Measurements from ENCODE around the gene MYOM3.

The MYOM3 gene

DNA sequence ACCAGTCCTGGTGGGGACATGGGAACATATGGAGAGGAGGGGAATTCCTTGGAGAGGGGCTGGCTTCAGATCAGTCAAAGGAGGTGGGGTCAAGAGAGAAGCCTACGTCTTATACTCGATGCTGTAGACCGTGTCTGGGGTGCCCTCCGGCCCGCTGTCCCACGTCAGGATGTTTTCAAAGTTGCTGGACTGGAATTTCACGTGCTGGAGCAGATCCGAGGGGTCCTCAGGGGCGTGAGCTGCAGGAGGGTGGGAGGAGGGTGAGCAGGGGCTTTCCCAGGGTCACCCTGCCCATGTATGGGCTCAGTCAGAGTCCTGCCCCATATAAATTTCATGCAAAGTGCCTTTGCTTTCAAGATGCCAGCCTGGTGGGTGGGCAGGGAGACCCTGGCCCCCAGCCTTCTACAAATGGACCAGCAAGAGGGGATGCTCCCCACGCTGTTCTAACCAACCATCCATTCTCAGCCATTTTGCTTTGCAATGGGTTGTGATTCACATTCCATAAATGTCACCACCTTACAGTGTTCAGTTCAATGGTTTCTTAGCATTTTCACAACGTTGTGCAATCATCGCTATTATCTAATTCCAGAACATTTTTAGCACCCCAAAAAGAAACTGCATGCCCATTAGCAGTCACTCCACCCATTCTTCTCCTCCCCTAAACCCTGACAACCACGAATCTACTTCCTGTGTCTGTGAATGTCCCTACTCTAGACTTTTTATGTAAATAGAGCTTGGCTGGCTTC is 26.7 kb upstream of the MYOM3 start:
- DNase-seq (ENCODE audit: low spot score): no peak

DNA sequence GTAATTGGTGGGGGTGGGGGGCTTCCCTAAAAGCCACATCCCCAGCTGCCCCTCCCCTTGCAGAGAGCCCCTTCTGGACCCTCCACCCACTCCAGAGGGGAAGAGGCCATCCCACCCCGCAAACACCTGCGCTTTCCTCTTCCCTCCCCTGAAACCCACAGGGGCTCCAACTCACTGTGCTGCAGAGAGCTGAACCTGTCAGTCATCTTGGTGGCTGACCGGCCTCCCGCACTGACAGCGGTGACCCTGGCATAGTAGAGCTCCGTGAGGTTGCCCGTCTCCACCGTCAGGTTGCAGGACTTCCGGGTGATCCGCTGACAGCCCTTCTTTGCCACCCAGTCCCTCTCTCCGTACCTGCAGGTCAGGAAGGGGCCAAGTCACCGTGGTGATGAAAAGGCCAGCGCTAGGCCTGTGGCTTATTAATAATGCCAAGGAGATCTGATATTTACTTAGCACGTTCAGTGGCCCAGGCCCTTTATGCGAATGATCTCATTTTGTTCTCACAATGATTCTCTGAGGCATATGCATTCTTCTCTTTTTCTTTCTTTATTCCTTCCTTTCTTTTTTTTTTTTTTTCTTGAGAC is 25.1 kb upstream of the MYOM3 start:
- no peak for DNase-seq (ENCODE audit: low spot score)

DNA sequence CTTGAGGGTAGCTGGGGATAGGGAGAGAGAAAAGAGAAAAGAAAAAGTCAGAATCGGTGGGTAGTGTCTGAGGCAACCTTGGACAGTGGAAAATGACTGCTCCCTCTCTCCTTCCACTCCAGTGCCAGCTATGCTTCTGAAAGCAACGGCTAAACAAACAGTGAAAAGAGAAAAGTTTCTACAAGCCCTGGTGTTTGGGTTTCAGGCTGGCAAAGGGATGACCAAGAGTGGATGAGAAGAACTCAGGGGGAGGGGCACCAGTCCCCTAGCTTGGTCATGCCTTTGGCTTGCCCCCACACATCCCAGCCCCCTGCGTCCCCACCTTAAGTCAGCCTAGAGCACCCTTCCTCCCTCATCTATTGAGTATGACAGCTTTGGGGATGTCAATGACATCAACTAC is 22.4 kb upstream of the MYOM3 start:
- no peak for DNase-seq (ENCODE audit: low spot score)

DNA sequence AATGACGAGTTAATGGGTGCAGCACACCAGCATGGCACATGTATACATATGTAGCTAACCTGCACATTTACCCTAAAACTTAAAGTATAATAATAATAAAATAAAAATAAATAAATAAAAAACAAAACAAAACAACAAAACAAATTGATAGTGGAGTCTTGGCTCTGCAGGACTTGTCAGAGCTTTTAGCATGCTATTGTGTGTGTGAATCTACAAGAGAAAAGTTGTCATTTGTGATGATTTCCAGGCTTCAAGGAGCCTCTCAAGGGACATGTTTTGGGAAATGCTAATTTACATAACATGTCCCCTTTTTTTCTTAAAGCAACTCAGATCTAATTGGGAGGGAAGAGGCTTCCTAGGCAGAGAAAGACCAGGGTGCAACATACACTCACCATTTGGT is 21.9 kb upstream of the MYOM3 start:
- DNase-seq (ENCODE audit: low spot score): no peak

DNA sequence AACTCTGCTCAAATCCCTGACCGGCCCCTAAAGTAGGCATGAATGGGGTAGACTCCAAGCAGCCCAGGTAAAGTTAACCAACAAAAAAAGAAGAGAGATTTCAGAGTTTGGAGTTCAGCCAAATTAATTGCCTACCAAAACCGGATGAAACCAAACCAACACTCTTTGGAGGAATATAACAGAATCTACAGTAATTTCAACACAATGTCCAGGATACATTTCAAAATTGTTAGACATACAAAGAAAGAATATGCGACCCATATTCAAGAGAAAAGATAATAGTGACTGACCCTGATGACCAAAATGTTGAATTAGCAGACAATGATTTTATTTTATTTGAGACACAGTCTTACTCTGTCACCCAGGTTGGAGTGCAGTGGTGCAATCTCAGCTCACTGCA is 18.4 kb upstream of the MYOM3 start:
- DNase-seq (ENCODE audit: low spot score): no peak

DNA sequence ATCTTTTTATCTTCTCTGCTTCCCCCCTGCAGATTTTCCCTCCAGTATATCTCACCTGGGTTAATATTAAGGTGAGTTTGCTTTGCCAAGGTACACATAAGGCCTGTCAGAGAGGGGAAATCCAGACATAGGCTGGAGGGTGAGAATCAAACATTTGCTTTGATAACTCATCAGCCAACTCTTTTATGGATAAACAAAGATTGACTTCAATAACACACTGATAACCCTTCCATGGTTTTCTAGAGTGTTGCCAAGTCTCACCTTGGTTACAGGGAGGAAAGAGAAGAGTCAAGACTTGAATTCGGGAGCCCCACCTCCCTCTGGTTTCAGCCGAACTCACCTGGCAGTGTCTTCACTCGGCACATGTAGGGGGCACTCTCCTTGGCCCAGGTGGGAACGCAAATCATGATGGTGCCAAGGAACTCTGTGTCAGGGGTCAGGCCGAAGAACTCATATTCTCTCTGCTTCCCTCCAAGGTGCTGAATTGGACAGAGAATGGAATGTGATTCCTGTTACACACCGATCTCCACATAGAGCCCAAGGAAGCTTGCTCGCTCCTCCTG is 15.9 kb upstream of the MYOM3 start:
- DNase-seq (ENCODE audit: low spot score): no peak

DNA sequence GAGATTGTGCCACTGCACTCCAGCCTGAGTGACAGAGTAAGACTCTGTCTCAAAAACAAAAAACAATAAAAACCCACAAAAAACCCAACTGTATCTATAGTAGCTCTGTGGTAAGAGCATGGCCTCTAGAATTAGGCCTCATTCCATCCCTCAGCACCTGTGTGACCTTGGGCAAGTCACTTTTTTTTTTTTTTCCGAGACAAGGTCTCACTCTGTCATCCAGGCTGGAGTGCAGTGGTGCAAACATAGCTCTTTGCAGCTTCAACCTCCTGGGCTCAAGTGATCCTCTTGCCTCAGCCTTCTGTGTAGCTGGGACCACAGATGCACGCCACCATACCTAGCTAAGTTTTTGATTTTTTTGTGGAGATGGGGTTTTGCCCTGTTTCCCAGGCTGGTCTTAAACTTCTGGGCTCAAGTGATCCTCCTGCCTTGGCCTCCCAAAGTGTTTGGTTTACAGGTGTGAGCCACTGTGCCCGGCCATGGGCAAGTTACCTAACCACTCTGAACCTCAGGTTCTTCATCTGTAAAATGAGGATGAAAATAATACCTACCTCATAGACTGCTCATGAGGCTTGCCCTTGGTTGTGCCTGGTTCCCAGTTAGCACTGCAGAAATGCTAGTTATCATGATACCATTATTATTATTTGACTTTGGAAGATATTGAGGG is 15.3 kb upstream of the MYOM3 start:
- no peak for DNase-seq (ENCODE audit: low spot score)

DNA sequence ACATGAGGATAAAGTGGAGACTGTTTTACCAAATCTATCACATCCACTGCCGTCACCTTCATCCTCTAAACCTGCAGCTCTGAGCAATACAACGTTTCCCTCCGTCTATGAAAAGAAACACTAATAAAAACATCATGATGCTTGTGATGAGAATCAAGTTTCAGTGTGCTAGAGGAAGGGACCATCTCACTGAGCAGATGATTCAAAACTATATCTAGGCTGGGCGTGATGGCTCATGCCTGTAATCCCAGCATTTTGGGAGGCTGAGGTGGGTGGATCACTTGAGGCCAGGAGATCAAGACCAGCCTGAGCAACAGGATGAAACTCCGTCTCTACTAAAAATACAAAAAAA is 14.7 kb upstream of the MYOM3 start:
- DNase-seq (ENCODE audit: low spot score): no peak

DNA sequence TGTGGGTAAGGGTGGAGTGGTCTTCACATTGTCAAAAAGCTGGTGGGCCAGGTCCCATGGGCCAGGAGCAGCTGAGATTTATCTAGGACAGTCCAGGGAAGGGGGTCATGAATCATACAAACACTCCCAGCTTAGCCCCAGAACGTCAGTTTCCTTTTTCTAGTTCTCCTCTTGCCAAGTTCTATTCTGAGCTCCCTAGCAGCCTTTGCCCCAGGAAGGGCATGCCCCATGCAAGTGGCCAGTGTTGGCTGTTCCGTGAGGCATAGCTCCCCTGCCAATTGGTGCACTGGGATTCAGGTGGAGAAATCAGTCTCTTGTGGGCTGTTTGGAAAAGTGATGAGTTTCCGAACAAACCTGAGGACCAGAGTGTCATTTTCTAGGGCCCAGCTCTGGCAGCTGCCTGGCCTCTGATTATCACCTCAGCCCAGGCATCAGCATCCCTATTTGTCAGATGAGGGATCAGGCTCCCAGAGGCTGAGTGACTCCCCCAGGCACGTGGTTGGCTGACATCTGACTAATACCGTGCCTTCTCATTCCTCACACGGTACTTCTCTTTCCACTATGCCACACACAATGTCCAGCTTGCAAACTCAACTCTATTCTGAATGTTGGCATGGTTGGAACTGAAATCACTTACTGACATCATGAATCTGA is 14.2 kb upstream of the MYOM3 start:
- no peak for DNase-seq (ENCODE audit: low spot score)

DNA sequence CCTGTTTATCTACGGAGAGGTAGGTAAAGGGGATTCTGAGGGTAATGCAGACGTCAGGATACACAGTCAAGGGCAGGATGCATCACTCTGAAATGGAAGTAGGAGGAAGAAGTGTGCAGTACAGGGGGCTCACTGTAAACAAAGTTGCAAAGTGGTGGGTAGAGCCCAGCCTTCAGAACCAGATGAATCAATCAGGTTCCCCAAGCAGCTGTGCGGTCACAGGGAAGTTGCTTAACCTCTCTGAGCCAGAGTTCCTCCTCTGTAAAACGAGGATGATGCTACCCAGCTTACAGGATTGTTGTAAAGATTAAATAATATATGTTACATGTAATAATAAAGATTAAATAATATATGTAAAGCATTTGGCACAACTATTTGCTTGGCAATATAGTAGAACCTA is 13.5 kb upstream of the MYOM3 start:
- no peak for DNase-seq (ENCODE audit: low spot score)

DNA sequence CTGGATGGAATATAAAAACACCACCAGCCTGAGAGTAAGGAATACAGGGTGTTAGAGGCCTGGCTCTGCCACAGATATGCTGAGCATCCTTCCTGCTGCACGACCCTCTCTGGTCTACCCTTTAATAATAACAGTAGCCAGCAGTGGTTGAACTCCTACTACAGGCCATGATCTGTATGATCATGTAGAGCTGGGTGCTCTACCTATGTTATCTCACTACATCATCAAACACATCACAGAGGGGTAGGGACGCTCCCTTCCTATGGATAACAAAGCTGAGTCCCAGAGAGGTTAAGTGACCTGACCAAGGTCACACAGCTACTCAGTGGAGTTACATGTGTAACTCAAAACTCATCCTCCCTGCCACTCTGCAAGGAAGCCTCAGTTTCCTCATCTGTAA is 13.0 kb upstream of the MYOM3 start:
- no peak for DNase-seq (ENCODE audit: low spot score)

DNA sequence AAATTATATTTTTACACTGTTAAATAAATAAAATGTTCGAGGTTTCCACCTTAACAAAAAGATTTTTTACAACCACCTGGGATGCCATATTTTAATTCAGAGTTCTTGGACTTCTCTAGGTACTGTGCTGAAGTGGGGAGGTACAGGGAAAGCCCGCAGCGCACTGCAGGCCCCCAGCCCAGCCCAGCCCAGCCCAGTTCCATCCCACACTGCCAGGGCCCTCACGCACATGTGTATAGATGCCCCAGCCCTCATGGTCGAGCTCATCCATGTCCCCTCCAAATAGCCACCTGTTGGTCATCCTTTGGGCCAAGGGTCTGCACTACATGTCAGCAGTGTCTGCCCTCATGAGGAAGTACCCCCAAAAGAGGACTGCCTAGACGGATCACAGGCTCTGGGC is 11.7 kb upstream of the MYOM3 start:
- no peak for DNase-seq (ENCODE audit: low spot score)

DNA sequence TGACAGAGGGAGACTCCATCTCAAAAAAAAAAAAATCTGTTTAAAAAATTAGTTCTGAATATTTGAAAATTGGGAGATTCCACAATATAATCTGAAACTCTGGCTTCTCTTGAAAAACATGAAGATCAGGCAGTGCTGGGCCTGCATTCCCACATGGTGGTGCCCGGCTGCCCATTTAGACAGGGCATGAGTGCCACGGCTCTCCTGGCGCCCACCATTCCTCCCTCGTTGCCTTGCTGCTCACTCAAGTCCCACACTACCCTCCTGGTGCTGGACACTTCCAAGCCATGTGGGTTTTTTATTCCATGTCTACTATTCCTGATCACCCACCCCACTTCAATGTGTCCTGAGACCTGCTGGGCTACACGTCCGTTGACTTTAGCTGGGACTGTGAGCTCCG is 10.8 kb upstream of the MYOM3 start:
- DNase-seq (ENCODE audit: low spot score): no peak

DNA sequence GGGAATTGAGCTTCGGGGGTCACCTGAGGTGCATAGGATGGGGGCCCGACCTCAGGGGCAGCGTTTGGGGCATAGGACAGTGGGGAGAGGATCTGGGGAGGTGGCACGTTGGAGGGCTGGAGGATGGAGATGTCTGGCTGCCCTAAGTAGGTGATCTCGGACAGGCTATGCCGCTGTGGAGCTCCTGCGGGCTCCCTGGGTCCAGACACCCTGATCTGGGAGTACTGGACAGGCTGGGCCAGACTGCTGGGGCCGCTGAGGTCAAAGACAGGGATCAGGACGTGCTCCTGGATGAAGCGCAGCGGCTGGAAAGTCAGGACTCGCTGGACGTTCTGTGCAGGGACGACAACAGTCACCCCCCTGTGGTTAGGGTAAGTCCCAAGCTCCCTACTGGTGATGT is 9.5 kb upstream of the MYOM3 start:
- DNase-seq (ENCODE audit: low spot score): no peak

DNA sequence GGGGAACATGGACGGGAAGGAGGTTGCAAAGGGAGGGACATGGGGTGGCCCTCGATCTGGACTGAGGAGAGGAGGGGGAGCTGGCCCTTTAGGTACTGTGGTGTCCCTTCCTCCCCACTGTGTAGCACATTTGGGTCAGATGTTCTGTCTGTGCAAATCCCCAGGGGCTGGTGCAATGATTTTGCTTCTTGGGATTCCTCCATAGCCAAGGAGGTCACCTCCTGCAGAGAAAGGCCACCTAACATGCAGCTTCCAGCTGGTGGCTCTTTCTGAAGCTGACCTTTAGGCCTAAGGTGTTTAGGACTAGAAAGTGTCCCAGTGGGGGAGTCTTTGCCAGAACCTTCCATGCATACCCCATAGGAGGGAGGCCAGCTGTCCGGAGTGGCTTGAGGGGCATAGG is 9.0 kb upstream of the MYOM3 start:
- DNase-seq (ENCODE audit: low spot score): no peak

DNA sequence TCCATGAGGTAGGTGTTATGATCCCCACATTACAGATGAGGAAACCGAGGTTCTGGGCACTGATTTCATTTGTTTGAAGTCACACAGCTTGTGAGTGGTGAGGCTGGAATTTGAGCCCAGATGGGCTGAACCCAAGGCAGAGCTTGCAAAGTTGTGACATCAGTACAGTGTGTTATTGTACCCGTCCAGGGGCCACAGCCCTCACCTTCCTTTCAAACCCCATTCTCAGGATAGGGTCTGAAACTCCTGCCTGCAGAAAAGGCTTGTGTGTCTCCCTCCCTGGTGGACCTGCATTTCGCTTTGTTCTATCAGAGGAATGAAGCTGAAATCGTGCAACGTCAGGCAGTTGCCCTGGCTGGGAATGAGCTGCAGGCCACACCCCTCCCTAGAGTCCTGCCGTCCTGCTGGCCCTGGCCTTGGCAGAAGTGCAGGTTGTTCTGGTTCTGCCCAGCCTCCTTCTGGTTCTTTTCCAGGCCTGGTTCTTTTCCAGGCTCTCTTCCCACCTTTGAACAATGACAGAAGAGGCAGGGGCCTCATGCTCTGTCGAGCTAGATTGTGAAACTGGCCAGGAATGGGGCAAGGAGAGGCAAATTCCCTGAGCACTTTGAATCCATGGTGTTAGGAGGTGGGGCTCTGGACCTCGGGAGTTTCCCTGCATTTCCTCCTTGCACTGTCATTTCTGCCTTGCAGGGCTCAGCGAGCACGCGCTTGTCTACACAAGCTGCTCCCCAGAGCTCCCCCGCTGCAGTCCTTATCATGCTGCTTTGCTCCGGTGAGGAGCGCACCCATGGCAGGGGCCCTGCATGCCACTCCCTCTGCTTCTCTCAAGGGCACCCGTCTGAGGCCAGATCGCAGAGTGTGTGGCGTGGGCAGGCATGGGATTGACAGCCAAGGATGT is 8.2 kb upstream of the MYOM3 start:
- DNase-seq (ENCODE audit: low spot score): no peak

DNA sequence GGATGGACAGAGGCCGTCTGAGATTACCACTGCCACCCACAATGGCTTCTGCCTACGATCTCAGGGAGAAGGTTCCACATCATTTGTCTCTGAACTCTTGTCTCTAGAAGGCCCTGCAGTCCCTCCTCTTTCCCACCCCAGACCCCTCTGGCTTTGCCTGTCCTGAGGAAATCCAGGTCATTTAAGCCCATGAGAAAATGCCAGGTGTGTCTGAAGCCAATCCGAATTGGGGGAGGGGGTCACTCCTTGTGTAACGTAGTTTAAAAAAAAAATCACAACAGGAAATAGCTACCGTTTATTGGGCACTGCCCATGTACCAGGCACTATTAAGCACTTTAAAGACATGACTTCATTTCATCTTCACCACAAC is 7.5 kb upstream of the MYOM3 start:
- DNase-seq (ENCODE audit: low spot score): no peak

DNA sequence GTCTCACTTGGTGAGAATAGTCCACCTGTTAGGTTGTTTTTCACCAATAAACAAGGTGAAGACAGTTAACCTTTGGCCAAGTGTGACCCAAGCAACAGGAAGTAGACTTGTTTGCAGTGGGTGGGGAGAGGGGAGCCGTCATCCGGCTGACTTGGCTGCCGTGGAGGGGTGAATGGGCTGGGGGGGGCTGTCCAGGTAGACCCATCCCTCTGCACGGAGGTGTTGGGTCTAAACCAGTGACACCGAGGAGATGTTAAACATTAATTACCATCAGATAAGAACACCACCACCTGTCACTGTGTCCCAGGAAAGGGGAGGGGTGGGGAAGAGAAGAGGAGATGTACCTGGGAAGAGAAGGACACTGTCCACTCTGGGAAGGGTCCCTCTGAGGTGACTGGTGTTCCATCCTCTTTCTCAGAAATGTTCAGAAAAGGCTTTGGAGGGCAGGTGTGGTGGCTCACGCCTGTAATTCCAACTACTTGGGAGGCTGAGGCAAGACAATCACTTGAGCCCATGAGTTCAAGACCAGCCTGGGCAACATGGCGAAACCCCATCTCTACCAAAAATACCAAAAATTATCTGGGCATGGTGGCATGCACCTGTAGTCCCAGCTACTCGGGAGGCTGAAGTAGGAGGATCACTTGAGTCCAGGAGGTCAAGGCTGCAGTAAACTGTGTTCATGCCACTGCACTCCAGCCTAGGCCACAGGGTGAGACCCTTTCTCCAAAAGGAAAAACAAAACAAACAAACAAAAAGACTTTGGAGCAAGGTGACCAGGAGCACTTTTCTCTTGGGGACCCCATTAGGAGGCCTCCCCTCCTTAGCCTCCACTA is 6.7 kb upstream of the MYOM3 start:
- no peak for DNase-seq (ENCODE audit: low spot score)

DNA sequence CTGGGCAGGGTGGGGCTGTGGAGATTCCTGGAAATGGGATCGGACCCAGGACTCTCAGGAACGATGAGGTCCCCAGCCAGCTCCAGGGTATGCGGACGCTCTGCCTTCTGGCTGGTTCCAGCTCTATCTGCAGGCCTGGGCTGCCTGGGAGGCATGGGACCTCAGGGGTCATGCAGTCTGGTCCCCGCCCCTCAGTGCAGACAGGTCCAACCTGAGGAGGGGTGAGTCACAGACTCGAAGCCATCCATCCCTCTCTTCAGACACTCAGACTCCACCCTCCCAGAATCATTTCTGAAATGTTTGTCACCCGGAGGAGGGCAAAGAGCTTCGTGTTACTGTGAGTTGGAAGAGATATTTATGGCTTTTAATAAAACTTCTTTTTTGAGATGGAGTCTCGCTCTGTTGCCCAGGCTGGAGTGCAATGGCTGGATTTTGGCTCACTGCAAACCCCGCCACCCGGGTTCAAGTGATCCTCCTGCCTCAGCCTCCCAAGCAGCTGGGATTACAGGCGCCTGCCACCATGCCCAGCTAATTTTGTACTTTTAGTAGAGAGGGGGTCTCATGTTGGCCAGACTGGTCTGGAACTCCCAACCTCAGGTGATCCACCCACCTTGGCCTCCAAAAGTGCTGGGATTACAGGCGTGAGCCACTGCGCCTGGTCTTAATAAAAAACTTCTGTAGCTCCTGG is 5.9 kb upstream of the MYOM3 start:
- peak; percentile 13 for DNase-seq (ENCODE audit: low spot score)

DNA sequence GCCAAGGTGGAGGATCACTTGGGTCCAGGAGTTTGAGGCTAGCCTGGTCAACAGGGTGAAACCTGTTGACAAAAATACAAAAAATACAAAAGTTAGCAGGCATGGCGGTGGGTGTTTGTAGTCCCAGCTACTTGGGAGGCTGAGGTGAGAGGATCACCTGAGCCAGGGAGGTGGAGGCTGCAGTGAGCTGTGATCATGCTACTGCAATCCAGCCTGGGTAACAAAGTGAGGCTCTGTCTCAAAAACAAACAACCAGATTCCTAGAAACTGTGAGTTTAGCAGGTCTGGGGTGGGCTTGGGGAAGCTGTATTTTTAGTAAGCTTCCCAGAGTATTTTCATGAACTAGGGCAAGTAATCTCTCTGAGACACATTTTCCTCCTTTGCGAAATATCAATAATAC is 5.2 kb upstream of the MYOM3 start:
- no peak for DNase-seq (ENCODE audit: low spot score)

All from SW480 (cell line).